Motor neuron (in vitro differentiated cells): ENCODE results near the gene GMFB. TPM values are rescaled to one million over a fixed set of nuclear protein-coding genes. Genes with fewer than 3 reads are reported as not detected.
"Not testable (repeated sequence)": the region's sequence is repeated elsewhere in the genome, so short reads cannot be mapped to it uniquely, and the experiment has no call there.

ENCODE experiments used
- ATAC-seq, 8 experiments: fragments of 200-7000 bp; cut with Tn5 transposase; replicated peaks in 6 of 8; 2 replicates each; pipeline ENCODE4 v1.8.0; 2021; ENCODE audit warnings: mild to moderate bottlenecking in 8 of 8, moderate library complexity in 8 of 8
- H3K27ac ChIP-seq, 2 donors: fragments of 250-450 bp; sonication (Bioruptor Pico); 2 replicates each; pipeline ENCODE4 v1.9.0; 2021; ENCODE audit warnings: antibody characterized with exemption in 2 of 2, mild to moderate bottlenecking in 2 of 2, moderate library complexity in 1 of 2
- H3K4me1 ChIP-seq, 2 donors: fragments of 250-450 bp; sonication (Bioruptor Pico); replicated peaks in 1 of 2; 2 replicates each; pipeline ENCODE4 v1.6.1; 2021; ENCODE audit warnings: antibody characterized with exemption in 2 of 2, mild to moderate bottlenecking in 2 of 2, moderate library complexity in 1 of 2
- H3K4me3 ChIP-seq, 5 donors: fragments of 250-450 bp; sonication (Bioruptor Pico); 2 replicates each; pipeline ENCODE4 v1.9.0; 2021; ENCODE audit warnings: antibody characterized with exemption in 5 of 5, mild to moderate bottlenecking in 5 of 5, moderate library complexity in 4 of 5
- WGBS, 10 experiments: fragments of 450-650 bp; shearing (Covaris generic); methylation state at CpG; one replicate each; pipeline ENCODE4 v1.0.0; 2022; 5-methylcytosine and 5-hydroxymethylcytosine counted together
- in situ Hi-C, 9 experiments: fragments of 400-800 bp; cut with MboI; loops; one replicate each; pipeline ENCODE4 v1.15.0; 2021; ENCODE audit warnings: low sequenced_read_pairs in 9 of 9, low pct_unique_long_range_greater_than_20kb in 2 of 9; ENCODE audit not compliant: unreplicated experiment in 9 of 9
- total RNA-seq, 8 experiments: library from RNA; unstranded; fragments of 300-600 nt; gene quantifications; 2 replicates each; pipeline versions ENCODE4 v1.2.3 to v1.2.4, GENCODE V29; 2022

GMFB gene
- total RNA-seq, 8 experiments from 2014 or later, result 42.3 to 77.8 (median 50.4) TPM

- H3K27ac ChIP-seq, result no peak overlapping the region
- 10 to 100% (median 86%) methylated on average over 1 to 3 of the region's 3 CpGs; no CpG with 5 or more reads in 1 of the 10 experiments for WGBS, 10 experiments
- H3K4me3 ChIP-seq, result no peak overlapping the region
- in situ Hi-C loops, result no loop called here
- peaks cover 0 to 4% of the 10 kb centered on the region in 2 donors for H3K4me1 ChIP-seq
- peak in 2 of 8 experiments; percentile 32 to 57 for ATAC-seq
Observed at GRCh38 chr14:54450535-54450934, 38.2 kb downstream of the GMFB start.

- peak in 2 of 8 experiments; percentile 23 to 43 for ATAC-seq
- 80 to 100% (median 94%) methylated on average over 1 to 8 of the region's 8 CpGs; no CpG with 5 or more reads in 1 of the 10 experiments for WGBS, 10 experiments
- Histone ChIP-seq H3K4me3 (no peak overlapping the region), H3K27ac (no peak overlapping the region), H3K4me1 (peaks cover 0 to 4% of the 10 kb centered on the region in 2 donors)
- in situ Hi-C loops, result no loop called here
Observed at GRCh38 chr14:54447231-54447692, 41.5 kb downstream of the GMFB start.

- in situ Hi-C loops, result no loop called here
- H3K27ac ChIP-seq, result no peak overlapping the region
- ATAC-seq, result peak in 1 of 8 experiments; percentile 51
- no peak overlapping the region for H3K4me3 ChIP-seq
- WGBS, 10 experiments, result 43 to 100% (median 80%) methylated on average over 1 to 4 of the region's 5 CpGs; no CpG with 5 or more reads in 2 of the 10 experiments
- peaks cover 4 to 6% of the 10 kb centered on the region in 2 donors for H3K4me1 ChIP-seq
Observed at GRCh38 chr14:54446161-54446693, 42.6 kb downstream of the GMFB start.

DNA sequence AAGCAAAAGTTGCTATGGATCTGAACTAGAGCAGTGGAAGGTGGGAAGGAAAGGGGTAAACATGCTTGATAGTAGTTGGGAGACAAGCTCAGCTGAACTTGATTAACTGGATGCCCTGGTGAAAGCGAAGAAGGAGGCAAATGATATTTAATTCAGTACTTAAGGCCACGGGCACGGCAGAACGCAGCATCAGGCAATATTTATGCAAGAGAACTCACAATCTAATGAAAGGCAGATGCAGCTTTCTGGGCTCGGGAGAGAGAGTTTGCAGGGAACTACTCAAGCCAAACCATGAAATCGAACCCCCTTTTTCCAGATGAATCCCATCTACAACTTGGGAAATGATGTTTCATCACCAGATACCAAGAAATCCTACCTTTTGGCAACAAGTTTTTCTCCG lies 44.1 kb downstream of the GMFB start:
- H3K27ac ChIP-seq, result no peak overlapping the region

GRCh38 chr14:54443981-54444380 lies 44.8 kb downstream of the GMFB start:
- no peak overlapping the region for H3K27ac ChIP-seq
- ATAC-seq, result no peak
- no peak overlapping the region for H3K4me3 ChIP-seq
- 32 to 100% (median 82%) methylated on average over 1 to 13 of the region's 18 CpGs; no CpG with 5 or more reads in 2 of the 10 experiments for WGBS, 10 experiments
- peaks cover 14 to 15% of the 10 kb centered on the region in 2 donors for H3K4me1 ChIP-seq
- in situ Hi-C loops, result no loop called here

More for the DNA sequence above, 44.1 kb downstream of the GMFB start:
- Histone ChIP-seq H3K4me3 (no peak overlapping the region), H3K4me1 (peaks cover 7 to 8% of the 10 kb centered on the region in 2 donors)
- in situ Hi-C loops, result no loop called here
- WGBS, 10 experiments, result 17 to 90% (median 78%) methylated on average over 1 to 7 of the region's 7 CpGs; no CpG with 5 or more reads in 1 of the 10 experiments
- no peak for ATAC-seq

GRCh38 chr14:54442961-54443360 lies 45.8 kb downstream of the GMFB start:
- H3K27ac ChIP-seq, H3K4me3 ChIP-seq, in situ Hi-C loops, ATAC-seq: not testable (repeated sequence)
- H3K4me1 ChIP-seq, result peaks cover 14 to 16% of the 10 kb centered on the region in 2 donors
- WGBS, 10 experiments, result 93 to 100% methylated on average over 3 to 8 of the region's 23 CpGs; no CpG with 5 or more reads in 8 of the 10 experiments

GRCh38 chr14:54440873-54441868 lies 47.6 kb downstream of the GMFB start, which contains the start of gene CNIH1:
TSS of gene CNIH1 (minus strand) at chr14:54441374. CDS start at chr14:54441327, 47 bp downstream.
- Histone ChIP-seq H3K4me3 (peak within 1 kb of the TSS; percentile 57 to 90 (median 85)), H3K4me1 (peaks cover 12 to 16% of the 10 kb centered on the region in 2 donors), H3K27ac (peak within 1 kb of the TSS; percentile 98 to 99)
- 0 to 22% (median 5%) methylated on average over 5 to 19 of the region's 100 CpGs for WGBS, 10 experiments
- peak; percentile 94 to 99 (median 97) for ATAC-seq
- in situ Hi-C loops, result no loop called here

DNA sequence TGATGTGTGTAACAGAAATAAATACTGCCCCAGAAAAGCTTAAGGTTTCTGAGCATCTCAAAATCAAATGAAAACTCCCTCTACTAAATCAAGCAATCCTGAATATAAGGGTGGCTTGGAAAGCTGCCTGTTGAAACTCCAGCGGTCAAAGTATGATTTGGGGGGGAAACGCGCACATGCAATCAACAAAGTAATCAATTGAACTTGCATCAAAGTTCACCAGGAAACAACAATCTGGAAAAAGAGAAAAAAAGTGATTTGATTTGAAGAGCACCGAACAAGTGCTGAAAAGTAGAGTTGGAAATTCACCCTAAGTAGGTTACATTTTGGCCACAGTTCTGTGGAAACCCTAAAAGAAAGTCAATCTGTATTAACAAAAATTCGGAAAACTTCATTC lies 48.3 kb downstream of the GMFB start:
- H3K4me1 ChIP-seq, result peaks cover 10 to 16% of the 10 kb centered on the region in 2 donors
- peak overlapping the region; percentile 98 to 99 for H3K27ac ChIP-seq
- whole genome bisulfite sequencing, 10 experiments, result 0 to 4% (median 0%) methylated on average over 2 to 5 of the region's 5 CpGs
- peak overlapping the region; percentile 57 to 90 (median 85) for H3K4me3 ChIP-seq
- in situ Hi-C loops, result no loop called here
- no peak for ATAC-seq

- in situ Hi-C loops, result no loop called here
- H3K4me1 ChIP-seq, result peaks cover 10 to 16% of the 10 kb centered on the region in 2 donors
- no peak for ATAC-seq
- WGBS, 10 experiments, result 13 to 68% (median 29%) methylated on average over 3 to 7 of the region's 7 CpGs
- H3K27ac ChIP-seq, result peak overlapping the region; percentile 98 to 99
- H3K4me3 ChIP-seq, result peak overlapping the region; percentile 57 to 90 (median 85)
Observed at GRCh38 chr14:54440037-54440436, 48.7 kb downstream of the GMFB start.

GRCh38 chr14:54438703-54439102 lies 50.1 kb downstream of the GMFB start:
- peaks cover 10 to 16% of the 10 kb centered on the region in 2 donors for H3K4me1 ChIP-seq
- 40 to 100% (median 80%) methylated on average over 1 to 4 of the region's 4 CpGs; no CpG with 5 or more reads in 1 of the 10 experiments for WGBS, 10 experiments
- H3K27ac ChIP-seq, result no peak overlapping the region
- no peak for ATAC-seq
- in situ Hi-C loops, result no loop called here
- no peak overlapping the region for H3K4me3 ChIP-seq

GRCh38 chr14:54437954-54438353 lies 50.8 kb downstream of the GMFB start:
- H3K27ac ChIP-seq, ATAC-seq, H3K4me3 ChIP-seq, in situ Hi-C loops: not testable (repeated sequence)
- 67 to 100% (median 93%) methylated on average over 1 to 4 of the region's 4 CpGs; no CpG with 5 or more reads in 1 of the 10 experiments for WGBS, 10 experiments
- H3K4me1 ChIP-seq, result peaks cover 10 to 16% of the 10 kb centered on the region in 2 donors

GRCh38 chr14:54435500-54435981 lies 53.2 kb downstream of the GMFB start:
- 0 to 100% (median 93%) methylated on average over 1 to 4 of the region's 4 CpGs; no CpG with 5 or more reads in 1 of the 10 experiments for WGBS, 10 experiments
- in situ Hi-C loops, result no loop called here
- no peak overlapping the region for H3K27ac ChIP-seq
- ATAC-seq, result peak in 5 of 8 experiments; percentile 30 to 89 (median 80)
- no peak overlapping the region for H3K4me3 ChIP-seq
- peaks cover 8 to 12% of the 10 kb centered on the region in 2 donors for H3K4me1 ChIP-seq
